Measurements from ENCODE around the gene TBC1D22A.

The TBC1D22A gene

GRCh38 chr22:46934746-46935491 lies 172.5 kb downstream of the TBC1D22A start:
- DNase-seq (ENCODE audit: insufficient read length, low spot score) (peak; percentile 63), FAIRE-seq (peak; percentile 96)
- no peak for TF ChIP-seq POLR2A (IDR thresholded peaks at IDR 0.05; ENCODE audit: low read depth, low read length)

- no peak for FAIRE-seq
- no peak for DNase-seq (ENCODE audit: insufficient read length, low spot score)
- TF ChIP-seq POLR2A (IDR thresholded peaks at IDR 0.05; ENCODE audit: low read depth, low read length): no peak
Measured at GRCh38 chr22:46935506-46936377, 173.3 kb downstream of the TBC1D22A start.

- DNase-seq (ENCODE audit: insufficient read length, low spot score) (no peak), FAIRE-seq (no peak)
- no peak for TF ChIP-seq POLR2A (IDR thresholded peaks at IDR 0.05; ENCODE audit: low read depth, low read length)
Measured at GRCh38 chr22:46936378-46936903, 174.0 kb downstream of the TBC1D22A start.

- no peak for TF ChIP-seq POLR2A (IDR thresholded peaks at IDR 0.05; ENCODE audit: low read depth, low read length)
- FAIRE-seq: no peak
- DNase-seq (ENCODE audit: insufficient read length, low spot score): no peak
Measured at GRCh38 chr22:46937185-46937584, 174.7 kb downstream of the TBC1D22A start.

- TF ChIP-seq POLR2A (IDR thresholded peaks at IDR 0.05; ENCODE audit: low read depth, low read length): no peak
- DNase-seq (ENCODE audit: insufficient read length, low spot score): no peak
- no peak for FAIRE-seq
Measured at GRCh38 chr22:46937939-46938338, 175.5 kb downstream of the TBC1D22A start.

- no peak for DNase-seq (ENCODE audit: insufficient read length, low spot score)
- FAIRE-seq: no peak
Measured at GRCh38 chr22:46941968-46942798, 179.7 kb downstream of the TBC1D22A start.

GRCh38 chr22:46942799-46943785 lies 180.6 kb downstream of the TBC1D22A start:
- DNase-seq (ENCODE audit: insufficient read length, low spot score): no peak
- no peak for TF ChIP-seq POLR2A (IDR thresholded peaks at IDR 0.05; ENCODE audit: low read depth, low read length)
- FAIRE-seq: no peak

More at GRCh38 chr22:46941968-46942798, 179.7 kb downstream of the TBC1D22A start:
- TF ChIP-seq POLR2A (IDR thresholded peaks at IDR 0.05; ENCODE audit: low read depth, low read length): no peak

GRCh38 chr22:46945481-46945880 lies 183.0 kb downstream of the TBC1D22A start:
- TF ChIP-seq POLR2A (IDR thresholded peaks at IDR 0.05; ENCODE audit: low read depth, low read length): no peak
- no peak for FAIRE-seq

GRCh38 chr22:46946383-46946962 lies 184.0 kb downstream of the TBC1D22A start:
- no peak for FAIRE-seq
- no peak for DNase-seq (ENCODE audit: insufficient read length, low spot score)

More at GRCh38 chr22:46945481-46945880, 183.0 kb downstream of the TBC1D22A start:
- no peak for DNase-seq (ENCODE audit: insufficient read length, low spot score)

GRCh38 chr22:46947516-46948257 lies 185.2 kb downstream of the TBC1D22A start:
- FAIRE-seq (no peak), DNase-seq (ENCODE audit: insufficient read length, low spot score) (no peak)
- no peak for TF ChIP-seq POLR2A (IDR thresholded peaks at IDR 0.05; ENCODE audit: low read depth, low read length)

More at GRCh38 chr22:46946383-46946962, 184.0 kb downstream of the TBC1D22A start:
- TF ChIP-seq POLR2A (IDR thresholded peaks at IDR 0.05; ENCODE audit: low read depth, low read length): no peak

GRCh38 chr22:46948411-46949144 lies 186.1 kb downstream of the TBC1D22A start:
- no peak for FAIRE-seq
- TF ChIP-seq POLR2A (IDR thresholded peaks at IDR 0.05; ENCODE audit: low read depth, low read length): no peak
- no peak for DNase-seq (ENCODE audit: insufficient read length, low spot score)

Data from H54 (cell line).